T-helper 9 cell (primary cell): ENCODE results near the gene ANKMY1.

Experiments used
- DNase-seq: peaks from one replicate; pipeline ENCODE4 v3.0.0-alpha.2; 2020

The ANKMY1 gene

GRCh38 chr2:240468303-240469238, 89.2 kb downstream of the ANKMY1 start:
- DNase-seq, result no peak

DNA sequence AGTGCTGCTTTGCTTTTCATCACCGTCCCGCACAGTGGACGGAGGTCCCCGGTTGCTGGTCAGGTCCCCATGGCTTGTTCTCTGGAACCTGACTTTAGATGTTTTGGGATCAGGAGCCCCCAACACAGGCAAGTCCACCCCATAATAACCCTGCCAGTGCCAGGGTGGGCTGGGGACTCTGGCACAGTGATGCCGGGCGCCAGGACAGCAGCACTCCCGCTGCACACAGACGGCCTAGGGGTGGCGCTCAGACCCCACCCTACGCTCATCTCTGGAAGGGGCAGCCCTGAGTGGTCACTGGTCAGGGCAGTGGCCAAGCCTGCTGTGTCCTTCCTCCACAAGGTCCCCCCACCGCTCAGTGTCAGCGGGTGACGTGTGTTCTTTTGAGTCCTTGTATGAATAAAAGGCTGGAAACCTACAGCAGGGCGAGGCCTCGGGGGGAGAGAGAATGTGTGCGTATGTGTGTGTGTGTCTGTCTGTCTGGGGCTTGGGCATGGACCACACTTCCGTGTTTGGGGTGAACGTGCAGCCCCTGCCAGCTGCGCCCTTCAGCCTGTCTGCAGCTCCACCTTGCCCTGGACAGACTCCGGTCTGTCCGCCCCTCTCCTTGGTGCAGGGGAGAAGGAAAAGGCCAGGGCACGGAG, 90.0 kb downstream of the ANKMY1 start:
- DNase-seq, result no peak

DNA sequence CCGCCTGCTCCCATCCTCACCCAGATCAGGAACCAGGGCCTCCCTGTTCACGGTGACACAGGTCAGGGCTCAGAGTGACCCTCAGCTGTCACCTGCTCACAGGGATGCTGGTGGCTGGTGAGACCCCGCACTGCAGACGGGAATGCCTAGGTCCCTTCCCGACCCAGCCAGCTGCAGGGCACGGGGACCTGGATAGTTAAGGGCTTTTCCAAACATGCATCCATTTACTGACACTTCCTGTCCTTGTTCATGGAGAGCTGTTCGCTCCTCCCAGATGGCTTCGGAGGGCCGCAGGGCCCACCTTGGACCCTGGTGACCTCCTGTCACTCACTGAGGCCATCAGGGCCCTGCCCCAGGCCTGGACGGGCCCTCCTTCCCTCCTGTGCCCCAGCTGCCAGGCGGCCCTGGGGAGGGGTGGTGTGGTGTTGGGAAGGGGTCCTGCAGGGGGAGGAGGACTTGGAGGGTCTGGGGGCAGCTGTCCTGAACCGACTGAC, 90.6 kb downstream of the ANKMY1 start:
- DNase-seq, result no peak

GRCh38 chr2:240466579-240467148, 91.1 kb downstream of the ANKMY1 start:
- no peak for DNase-seq

DNA sequence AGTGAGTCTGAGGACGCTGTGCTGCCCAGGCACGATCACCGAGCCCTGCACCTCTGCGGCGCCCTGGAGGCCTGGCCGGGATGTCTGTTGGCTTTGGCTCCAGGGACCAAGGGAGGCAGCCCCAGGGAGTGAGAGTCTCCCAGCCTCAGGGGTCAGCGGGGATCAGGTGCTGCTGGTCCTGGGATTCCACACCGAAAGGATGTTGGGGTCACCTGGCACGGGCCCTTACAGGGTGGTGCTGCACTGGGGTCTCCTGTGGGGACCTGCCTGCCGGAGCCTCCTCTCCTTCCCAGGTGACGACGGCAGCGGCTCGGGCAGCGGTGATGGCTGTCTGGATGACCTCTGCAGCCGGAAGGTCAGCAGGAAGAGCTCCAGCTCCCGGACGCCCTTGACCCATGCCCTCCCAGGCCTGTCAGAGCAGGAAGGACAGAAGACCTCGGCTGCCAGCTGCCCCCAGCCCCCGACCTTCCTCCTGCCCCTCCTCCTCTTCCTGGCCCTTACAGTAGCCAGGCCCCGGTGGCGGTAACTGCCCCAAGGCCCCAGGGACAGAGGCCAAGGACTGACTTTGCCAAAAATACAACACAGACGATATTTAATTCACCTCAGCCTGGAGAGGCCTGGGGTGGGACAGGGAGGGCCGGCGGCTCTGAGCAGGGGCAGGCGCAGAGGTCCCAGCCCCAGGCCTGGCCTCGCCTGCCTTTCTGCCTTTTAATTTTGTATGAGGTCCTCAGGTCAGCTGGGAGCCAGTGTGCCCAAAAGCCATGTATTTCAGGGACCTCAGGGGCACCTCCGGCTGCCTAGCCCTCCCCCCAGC, 91.8 kb downstream of the ANKMY1 start:
- DNase-seq, result no peak

DNA sequence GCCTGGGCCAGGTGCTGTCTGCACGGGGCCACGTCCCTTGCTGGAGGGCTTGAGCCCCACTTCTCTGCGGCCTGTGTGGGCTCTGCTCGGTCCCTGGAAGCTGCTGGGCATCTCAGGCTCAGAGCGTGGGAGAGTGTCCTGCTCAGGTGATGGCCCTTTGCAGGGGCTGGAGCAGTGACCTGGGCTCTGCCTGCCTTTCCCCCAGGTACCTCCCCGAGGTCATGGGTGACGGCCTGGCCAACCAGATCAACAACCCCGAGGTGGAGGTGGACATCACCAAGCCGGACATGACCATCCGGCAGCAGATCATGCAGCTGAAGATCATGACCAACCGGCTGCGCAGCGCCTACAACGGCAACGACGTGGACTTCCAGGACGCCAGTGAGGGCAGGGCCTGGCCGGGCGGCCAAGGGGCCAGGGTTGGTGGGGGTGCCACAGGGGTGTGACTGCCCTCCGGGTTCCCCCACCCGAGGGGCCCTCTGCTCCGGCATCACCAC, 92.5 kb downstream of the ANKMY1 start:
- DNase-seq, result no peak

GRCh38 chr2:240464514-240465241, 93.1 kb downstream of the ANKMY1 start:
- no peak for DNase-seq

DNA sequence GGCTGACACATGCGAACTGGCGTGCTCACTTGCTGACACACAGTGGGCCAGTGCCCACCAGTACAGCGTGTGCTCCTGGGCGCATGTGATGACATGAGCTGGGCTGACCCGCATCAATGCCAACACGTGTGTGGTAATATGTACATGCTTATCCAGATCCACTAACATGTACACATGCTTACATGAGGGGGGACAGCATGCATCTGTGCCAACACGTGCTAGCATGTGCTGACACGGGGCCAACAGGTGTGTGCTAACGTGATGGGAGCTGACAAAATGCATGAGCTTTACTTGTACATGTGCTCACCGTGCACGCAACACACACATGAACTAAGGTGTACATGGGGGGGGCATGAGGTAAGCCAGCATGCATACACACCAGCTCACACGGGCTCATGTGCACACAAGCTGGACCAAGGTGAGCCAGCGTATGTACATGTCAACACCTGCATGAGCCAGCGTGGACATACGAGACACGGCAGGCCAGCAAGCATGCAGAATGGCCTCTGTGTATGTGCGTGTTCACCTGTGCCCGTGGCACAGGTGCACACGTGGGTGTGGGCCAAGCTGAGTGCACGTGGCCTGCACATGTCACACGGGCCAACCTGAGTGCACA, 93.8 kb downstream of the ANKMY1 start:
- DNase-seq, result no peak

- no peak for DNase-seq
Measured at GRCh38 chr2:240463274-240463865, 94.4 kb downstream of the ANKMY1 start.

- DNase-seq, result no peak
Measured at GRCh38 chr2:240462707-240463273, 95.0 kb downstream of the ANKMY1 start.

DNA sequence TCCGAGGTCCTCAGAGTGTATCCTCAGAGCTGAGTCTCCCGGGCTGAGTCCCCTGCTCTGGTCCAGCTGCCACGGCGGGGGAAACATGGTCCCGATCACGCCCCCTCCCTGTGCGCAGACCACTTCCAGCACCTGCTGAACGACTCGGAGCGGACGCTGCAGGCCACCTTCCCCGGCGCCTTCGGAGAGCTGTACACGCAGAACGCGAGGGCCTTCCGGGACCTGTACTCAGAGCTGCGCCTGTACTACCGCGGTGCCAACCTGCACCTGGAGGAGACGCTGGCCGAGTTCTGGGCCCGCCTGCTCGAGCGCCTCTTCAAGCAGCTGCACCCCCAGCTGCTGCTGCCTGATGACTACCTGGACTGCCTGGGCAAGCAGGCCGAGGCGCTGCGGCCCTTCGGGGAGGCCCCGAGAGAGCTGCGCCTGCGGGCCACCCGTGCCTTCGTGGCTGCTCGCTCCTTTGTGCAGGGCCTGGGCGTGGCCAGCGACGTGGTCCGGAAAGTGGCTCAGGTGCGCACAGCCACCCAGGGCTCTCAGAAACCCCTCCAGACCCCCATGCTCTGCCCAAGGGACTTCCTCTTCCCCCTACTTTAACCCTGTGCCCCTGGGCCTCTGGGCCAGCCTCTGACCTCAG, 95.6 kb downstream of the ANKMY1 start:
- no peak for DNase-seq

GRCh38 chr2:240461471-240462072, 96.2 kb downstream of the ANKMY1 start:
- no peak for DNase-seq

DNA sequence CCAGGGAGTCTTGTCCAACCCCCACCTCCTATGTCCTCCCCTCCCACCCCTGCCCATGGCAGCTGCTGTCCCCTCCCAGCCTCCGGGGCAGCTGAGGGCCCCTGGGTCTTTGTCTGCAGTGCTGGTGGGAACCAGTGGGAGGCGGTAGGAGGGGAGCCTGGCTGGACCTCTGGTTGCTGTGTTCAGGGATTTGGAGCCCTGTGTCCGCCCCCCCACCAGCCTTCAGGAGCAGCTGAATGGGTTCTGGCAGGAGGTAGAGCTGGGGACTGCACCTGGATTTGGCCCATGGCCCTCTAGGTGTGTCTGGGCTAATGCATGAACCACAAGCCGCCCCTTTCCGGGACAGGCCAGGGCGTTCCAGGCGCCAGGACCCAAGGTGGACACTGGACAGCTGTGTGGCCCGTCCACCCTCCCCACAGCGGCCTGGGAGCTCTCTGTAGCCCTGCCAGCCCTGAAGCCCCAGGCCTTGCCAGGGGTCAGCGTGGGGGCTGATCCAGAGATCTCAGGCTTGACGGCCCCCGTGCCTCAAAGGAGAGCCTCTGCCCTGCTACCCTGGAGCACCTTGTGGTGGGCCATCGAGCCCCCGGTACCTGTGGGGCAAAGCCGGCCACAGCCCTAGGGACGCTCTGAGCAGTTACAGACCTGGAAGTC, 96.9 kb downstream of the ANKMY1 start:
- no peak for DNase-seq

DNA sequence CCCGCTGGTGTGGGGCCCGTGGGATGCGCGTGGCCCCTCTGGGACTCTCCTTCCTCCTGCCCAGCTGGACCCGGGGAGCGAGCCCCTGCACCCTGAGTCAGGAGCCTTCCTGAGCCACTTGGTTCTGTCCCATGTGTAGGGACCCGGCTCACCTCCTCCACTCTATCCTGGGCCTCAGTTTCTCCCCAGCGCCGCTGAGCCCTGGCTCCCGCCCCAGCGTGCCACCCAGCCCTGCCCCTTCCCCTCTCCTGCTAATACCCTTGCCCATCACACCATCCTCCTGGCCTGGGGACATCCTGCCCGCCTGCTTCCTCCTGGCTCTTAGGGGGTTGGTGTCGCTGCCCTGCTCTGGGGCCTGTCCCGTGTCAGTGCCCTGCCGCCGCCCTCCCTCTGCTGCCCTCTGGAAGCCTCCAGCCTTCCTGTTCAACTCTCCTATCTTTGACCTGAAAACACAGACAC, 97.5 kb downstream of the ANKMY1 start:
- no peak for DNase-seq

- DNase-seq, result no peak
Measured at GRCh38 chr2:240459401-240460252, 98.2 kb downstream of the ANKMY1 start.

DNA sequence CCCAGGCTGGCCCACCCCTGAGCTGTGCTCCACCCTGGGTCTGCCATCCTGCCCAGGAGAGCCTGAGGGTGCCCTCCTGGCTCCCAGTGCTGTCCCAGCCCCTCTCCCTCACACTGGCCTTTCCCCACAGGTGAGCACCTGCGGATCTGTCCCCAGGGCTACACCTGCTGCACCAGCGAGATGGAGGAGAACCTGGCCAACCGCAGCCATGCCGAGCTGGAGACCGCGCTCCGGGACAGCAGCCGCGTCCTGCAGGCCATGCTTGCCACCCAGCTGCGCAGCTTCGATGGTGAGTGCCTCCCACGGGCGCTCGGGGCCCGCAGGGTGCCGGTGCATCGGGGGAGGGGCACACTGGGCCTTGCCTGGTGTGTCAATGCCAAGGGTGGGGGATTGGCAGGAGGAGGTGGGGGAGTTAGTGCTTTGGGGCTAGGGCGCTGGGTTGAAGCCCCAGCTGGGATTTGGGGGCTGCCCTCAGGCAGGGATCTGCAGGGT, 98.8 kb downstream of the ANKMY1 start:
- no peak for DNase-seq

DNA sequence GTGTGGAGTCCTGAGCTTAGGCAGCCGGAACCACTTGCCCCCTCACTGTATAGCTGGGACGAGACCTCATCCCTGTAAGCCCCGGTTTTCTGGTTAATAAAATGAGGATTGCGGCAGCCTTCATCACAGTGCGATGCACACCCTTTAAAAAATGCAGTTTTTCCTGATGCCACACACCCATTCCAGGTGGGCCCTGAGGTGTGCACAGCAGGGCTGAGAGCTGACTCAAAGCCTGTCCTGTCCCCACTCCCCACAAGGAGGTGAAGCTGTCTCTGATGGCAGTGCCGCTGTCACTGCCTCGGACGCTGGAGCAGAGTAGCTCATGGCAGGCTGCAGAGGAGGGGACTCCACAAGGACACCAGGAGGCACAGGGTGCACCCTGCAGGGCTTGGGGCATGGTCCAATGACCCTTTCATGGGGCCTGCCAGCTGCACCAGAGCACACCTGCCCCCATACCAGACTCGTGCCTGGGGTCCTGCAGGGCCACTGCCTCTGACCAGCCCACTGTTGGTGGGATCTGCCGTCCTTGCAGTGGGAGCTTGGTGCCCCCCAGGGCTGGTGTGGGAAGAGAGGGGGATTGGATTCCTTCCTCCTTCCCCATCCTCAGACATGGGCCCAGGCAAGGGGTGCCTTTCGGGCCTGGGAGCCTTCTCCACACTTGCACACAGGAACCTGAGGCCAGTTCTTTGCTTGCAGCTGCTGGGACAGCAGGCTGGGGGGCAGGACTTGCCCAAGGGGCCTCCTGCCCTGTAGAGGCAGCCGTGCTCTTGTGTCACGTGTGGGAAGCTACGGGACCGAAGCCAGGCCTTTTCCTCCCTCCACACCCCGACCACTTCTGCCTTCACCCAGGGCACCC, 99.5 kb downstream of the ANKMY1 start:
- DNase-seq, result no peak
